Measurements from ENCODE around the gene CFAP251. TPM values are rescaled to one million over a fixed set of nuclear protein-coding genes. Genes with fewer than 3 reads are reported as not detected.

Gene CFAP251
- total RNA-seq, 1 donor from 2014 or later: 1.3 TPM

DNA sequence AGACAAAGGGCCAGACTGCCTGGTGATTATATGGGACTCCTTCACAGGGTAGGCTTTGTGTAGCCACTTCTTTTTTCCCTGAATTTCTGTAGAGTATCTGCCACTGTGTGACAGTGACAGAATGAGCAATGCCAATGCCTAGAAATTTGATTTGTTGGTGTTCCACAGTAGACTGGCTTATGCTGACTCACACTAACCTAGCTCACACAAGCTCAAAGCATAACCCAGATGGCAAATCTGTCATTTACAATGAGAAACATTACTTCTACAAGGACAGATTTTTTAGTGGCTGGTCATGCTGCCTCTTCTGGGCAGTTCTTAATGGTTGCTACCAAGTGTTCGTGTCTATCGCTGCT lies 15.9 kb downstream of the CFAP251 start:
- ATAC-seq: no peak
- intact Hi-C loops (cut with DNase I): no loop called here
- no peak for DNase-seq (ENCODE audit: missing footprints)

DNA sequence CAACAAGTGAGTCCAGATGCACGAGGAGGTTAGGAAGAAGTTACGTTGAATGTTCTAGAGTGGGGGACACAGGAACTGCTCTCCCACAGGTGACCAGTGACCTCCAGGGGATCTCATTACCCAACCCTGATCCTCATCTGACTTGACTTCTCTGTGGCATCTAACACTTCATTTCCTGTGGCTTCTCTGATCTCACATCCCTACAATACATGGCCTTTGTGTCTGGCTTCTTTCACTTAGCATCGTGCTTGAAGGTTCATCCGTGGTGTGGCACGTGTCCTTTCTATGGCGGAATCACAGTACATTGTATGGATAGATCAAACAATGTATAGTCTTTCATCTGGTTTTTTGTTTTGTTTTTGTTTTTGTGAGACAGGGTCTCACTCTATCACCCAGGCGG lies 19.3 kb downstream of the CFAP251 start:
- ATAC-seq (no peak), DNase-seq (ENCODE audit: missing footprints) (no peak)
- intact Hi-C loops (cut with DNase I): no loop called here

DNA sequence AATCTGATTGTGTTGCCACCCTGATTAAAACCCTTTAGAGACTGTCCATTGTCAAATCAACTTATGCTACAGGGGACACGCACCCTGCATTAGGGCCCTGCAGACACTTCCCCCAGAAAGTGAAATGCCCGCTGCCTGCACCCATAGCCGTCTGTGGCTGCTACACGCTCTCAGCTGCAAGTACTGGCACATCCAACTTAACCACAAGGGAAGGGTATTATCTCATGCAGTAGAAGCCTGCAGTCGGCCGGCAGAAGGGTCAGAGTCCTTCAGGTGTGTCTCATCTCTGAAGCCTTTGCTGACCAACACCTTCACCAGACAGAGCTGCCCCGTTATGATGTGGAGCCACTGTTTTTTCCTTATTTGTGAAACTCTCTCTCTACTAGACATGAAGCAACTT lies 20.8 kb downstream of the CFAP251 start:
- intact Hi-C loops (cut with DNase I): no loop called here
- ATAC-seq (no peak), DNase-seq (ENCODE audit: missing footprints) (no peak)

DNA sequence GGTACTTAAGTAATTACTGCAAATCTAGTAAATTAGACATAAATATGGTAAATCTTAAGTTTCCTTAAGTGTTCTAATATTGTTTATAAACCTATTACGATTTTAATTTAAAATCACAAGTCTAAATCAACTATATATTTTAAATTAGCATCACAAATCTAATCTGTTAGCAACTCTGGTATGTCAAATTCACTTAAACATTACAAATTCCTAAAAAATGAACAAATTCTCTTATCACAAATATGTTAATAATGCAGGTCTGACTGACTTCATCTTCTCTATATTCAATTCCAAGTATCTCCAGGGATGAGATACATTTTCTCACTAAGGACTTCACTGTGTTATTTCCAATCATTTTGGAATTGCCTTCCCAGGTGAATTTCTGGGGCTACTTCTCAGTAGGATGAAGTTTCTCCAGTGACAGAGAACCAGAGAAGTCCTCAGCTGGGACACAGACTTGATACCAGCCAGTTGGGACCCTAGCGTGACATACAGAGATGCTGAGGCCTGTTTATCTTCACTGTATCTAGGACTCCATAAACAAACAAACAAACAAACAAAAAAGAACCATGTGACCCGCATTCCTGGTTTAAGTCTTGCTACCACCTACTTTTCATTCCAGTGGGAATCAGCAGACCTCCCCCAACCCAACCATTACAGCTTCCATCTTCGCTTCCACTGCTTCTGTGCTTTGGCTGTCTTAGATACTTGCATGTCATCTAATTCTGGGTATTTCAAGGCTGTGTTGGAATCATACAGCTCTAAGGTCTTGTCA lies 21.8 kb downstream of the CFAP251 start:
- ATAC-seq (no peak), DNase-seq (ENCODE audit: missing footprints) (no peak)
- intact Hi-C loops (cut with DNase I): no loop called here

DNA sequence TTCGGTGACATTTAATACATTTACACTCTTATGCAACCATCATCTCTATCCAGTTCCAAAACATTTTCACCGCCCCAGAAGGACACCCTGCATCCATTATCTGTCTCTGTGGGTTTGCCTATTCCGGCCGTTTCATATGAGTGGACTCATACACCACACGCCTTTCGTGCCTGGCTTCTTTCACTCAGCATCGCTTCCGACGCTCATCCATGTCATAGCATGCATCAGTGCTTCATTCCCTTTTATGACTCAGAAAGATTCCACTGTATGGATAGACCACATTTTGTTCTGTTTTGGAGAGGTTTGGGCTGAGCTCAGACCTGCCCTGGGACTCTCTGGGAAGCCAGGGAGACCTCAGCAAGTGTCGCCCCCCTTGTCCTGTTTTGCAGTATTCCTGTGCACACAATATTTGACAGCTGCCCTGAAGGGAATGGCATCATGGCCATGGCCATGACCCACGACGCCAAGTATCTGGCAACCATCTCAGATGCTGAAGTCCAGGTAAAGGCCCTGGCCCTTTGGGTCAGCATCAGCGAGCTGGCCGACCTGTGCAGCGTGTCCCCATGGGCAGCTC lies 23.8 kb downstream of the CFAP251 start:
- DNase-seq (ENCODE audit: missing footprints) (no peak), ATAC-seq (no peak)
- intact Hi-C loops (cut with DNase I): no loop called here

DNA sequence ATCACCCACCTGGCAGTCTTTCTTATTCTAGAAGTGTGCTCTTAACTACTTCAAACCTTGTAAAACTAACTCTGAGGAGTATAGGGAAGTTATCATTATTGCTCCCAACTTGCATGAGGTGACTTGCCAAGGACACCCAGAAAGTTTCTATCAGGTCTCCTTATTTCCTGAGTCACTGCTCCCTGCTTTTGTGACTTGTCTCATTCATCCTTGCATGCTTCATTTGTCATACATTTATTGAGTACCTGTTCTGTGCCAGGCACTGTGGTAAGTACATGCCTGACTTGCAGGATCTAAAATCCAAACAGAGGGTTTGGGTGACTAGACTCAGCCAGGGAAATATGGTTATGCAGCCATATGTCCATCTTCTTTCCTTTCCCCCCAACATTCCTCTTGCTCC lies 25.5 kb downstream of the CFAP251 start:
- no peak for ATAC-seq
- intact Hi-C loops (cut with DNase I): no loop called here

DNA sequence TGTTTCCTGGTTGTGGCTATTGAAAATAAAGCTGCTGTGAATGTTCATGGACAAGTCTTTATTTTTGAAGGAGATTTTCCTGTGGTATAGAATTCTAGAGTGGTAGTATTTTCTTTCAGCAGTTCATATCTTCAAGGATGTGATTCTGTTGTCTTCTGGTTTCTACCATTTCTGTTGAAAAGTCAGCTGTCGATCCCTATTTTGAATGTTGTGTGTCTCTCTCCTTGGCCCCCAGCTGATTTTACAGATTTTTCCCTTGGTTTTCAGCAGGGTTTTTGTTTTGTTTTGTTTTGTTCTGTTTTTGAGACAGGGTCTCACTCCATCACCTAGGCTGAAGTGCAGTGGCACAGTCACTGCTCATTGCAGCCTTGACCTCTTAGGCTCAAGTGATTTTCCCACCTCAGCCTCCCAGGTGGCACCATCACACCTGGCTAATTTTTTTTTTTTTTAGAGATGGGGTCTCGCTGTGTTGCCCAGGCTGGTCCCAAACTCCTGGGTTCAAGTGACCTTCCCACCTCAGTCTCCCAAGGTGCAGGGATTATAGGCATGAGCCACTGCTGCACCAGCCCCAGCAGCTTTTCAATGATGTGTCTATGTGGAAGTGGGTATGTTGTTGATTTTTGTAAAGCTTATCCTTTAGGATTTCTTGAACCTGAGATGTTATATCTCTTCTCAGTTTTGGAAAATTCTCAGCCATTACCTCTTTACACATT lies 28.1 kb downstream of the CFAP251 start:
- intact Hi-C loops (cut with DNase I): no loop called here
- DNase-seq (ENCODE audit: missing footprints) (no peak), ATAC-seq (no peak)

More for the DNA sequence above, 25.5 kb downstream of the CFAP251 start:
- DNase-seq (ENCODE audit: missing footprints): no peak

DNA sequence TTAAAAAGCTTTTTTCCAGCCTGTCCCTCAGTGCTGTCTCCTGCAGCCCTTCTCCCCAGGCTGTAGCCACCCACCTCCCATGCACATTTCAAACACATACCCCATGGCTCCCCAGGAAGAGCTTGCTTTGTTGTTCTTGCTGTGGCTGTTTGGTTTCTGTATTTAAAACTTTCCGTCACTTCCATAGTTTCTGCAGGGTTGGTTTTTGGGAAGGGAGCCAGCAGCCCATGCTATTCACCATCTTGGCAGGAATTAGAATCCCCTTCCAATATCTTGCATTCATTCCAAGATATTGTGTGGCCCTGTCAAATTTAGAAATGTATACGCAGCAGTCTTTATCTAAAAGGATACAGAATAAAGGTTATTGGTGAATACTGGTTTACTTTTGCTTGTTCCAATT lies 29.6 kb downstream of the CFAP251 start:
- intact Hi-C loops (cut with DNase I): no loop called here
- no peak for DNase-seq (ENCODE audit: missing footprints)
- no peak for ATAC-seq

DNA sequence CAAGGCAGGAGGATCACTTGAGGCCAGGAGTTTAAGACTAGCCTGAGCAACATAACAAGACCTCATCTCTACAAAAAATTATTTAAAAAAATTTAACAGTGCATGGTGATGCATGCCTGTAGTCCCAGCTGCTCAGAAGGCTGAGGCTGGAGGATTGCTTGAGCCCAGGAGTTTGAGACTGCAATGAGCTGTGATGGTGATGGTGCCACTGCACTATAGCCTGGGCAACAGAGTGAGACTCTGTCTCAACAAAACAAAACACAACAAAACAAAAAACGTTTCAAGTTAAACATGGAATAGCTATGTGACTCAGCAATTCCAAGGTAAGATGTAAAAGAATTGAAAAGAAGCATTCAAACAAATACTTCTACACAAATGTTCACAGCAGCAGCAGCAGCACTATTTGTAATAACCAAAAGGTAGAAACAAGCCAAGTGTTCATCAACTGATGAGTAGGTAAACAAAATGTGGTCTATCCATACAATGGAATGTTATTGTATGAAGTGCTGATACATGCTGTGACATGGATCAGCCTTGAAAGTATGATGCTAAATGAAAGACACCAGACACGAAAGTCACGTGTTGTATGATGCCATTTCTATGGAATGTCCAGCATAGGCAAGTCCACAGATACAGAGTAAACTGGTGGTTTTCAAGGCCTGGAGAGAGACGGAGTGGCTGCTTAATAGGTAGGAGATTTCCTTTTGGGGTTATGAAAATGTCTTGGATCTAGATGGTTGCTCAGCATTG lies 31.4 kb downstream of the CFAP251 start:
- no peak for DNase-seq (ENCODE audit: missing footprints)
- ATAC-seq: no peak
- intact Hi-C loops (cut with DNase I): loop anchor here (10.0 kb wide), 1 partner anchor 175 kb away; no protein-coding TSS in a partner anchor

DNA sequence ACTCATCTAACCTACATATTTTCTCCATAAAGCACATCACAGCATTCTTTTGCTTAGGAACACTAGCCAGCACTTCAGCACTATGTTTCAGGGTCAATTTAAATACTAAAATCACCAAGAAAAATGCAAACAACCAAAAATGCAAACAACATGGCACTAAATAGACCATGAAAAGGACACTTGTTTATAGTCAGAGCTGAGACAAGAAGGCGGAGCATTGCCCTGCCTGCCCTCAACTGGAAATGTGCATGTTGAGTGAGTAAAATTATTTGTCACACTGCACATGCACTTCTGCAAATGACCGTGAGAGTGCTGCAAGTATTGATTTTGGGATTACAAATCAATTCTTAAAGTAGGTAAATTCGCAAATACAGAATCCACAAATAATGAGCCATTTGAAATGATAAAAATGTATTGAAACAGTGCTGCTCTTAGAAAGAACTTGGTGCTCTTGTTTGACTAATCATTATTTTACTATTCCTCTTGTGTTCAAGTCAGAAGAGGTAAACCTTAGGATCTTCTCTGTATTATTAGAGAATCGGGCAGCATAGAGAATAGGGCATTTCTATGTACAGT lies 34.8 kb downstream of the CFAP251 start:
- intact Hi-C loops (cut with DNase I): loop anchor here (10.0 kb wide), 1 partner anchor 172 kb away; no protein-coding TSS in a partner anchor
- no peak for ATAC-seq
- DNase-seq (ENCODE audit: missing footprints): no peak

DNA sequence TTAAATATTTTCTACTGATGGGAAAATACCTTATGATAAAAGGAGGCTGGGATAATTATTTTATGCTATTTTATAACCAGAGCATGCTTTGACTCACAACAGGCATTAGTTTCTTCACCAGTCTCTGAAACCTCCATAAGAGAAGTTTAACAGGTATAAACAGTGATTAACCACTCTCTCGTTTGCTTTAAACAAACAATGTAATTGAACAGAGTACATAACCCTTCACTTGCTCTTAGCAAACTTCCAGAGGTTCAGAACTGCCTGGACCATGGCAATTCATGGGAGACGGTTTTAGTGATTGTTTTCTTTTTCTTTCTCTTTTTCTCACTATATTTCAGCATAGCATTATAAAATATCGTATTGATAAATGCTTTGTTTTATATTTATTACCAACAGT lies 35.3 kb downstream of the CFAP251 start:
- no peak for DNase-seq (ENCODE audit: missing footprints)
- intact Hi-C loops (cut with DNase I): loop anchor here (10.0 kb wide), 1 partner anchor 171 kb away; no protein-coding TSS in a partner anchor
- ATAC-seq: no peak

DNA sequence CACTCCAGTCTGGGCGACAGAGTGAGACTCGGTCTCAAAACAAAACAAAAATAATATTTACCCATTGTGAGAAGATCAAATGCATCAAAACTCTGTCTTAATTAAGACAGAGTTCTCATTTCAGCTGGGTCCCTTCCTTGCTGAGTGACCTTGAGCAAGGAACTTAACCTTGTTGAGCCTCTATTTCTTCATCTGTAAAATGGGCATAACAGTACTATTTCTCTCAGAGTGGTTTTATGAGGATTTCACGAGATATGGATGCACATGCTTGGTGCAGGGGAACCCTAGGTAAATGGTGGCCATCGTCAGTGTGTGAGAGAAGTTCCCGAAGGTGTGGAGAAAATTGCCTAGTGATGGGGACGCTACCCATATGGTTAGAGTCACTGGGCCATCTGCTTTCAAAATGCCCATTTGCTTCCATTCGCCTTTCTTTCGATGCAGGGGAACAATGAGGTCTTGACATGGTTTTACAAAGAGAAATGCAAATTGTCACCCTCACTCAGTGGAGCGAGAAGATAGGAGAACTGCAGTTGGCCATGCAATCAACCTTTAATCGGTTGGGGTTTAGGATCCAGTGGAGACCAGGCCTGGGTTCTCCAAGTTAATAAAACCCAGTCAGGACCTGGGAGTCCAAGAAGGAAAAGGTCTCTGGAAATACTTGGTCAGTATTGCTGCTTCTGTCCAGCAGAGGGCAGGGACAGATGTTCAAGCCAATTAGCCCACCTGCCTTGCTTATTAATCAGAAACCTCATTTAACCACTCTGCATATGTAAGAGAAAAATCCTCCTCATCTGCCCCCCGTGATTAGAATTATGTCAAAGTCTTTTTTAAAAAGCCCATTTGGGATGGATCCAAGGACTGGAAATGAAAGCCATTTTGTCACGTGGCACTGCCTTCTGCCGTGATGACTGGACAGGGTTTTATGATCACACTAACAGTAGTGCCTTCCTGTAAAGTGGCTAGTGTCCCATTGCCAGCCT lies 37.2 kb downstream of the CFAP251 start:
- DNase-seq (ENCODE audit: missing footprints): no peak
- intact Hi-C loops (cut with DNase I): loop anchor here (1.0 to 10.0 kb wide), 2 partner anchors 66 to 169 kb away; partner anchors contain the start of gene BCL7A
- ATAC-seq: no peak

DNA sequence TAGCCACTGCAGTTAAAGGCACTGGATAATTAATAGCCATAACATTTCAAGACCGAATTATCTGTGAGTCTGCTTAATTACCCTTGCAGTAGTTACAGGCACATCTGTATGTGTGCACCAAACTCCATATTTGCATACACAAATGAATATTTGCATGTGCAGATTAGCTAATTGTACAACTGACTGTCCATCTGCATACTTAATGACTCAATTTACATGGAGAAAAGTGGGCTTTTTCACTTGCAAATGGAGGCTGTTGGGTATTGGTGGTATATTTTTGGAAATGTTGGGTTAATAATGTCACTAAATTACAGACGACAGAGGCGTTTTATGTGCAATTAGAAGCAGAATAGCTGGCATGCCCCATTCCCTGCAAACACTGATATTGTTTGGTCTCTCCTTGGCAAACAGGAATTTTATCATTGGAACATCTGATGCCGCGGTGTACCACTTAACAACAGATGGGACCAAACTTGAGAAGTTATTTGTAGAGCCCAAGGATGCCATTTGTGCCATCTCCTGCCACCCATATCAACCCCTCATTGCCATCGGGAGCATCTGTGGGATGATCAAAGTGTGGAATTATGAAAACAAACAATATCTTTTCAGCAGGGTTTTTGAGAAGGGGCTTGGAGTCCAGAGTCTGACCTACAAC lies 39.6 kb downstream of the CFAP251 start:
- DNase-seq (ENCODE audit: missing footprints) (no peak), ATAC-seq (no peak)
- intact Hi-C loops (cut with DNase I): loop anchor here (10.0 kb wide), 1 partner anchor 167 kb away; no protein-coding TSS in a partner anchor

DNA sequence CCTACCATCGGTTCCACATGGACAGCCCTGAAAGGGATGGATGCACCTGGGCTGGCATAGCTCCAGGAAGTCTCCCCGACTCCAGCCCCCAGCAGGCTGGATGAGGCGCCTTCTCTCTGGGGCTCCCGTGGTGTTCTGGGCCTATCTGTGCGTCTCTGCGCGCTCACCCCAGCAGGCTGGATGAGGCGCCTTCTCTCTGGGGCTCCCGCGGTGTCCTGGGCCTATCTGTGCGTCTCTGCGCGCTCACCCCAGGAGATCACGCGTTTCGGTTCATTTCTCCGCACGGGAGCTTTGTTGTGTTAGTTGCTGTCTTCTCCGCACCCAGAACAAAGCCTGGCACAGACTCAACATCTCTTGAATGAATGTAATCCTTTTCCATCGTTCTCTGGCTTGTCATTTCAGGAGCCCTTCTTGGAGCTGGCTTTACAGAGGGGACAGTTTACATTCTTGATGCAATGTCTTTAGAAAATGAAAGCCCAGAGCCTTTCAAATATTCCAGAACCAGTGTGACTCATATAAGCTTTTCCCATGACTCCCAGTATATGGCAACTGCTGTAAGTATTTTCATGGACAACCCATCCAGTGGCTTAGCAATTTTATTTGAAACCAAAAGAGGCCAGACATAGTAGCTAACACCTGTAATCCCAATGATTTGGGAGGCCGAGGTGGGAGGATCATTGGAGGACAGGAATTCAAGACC lies 40.3 kb downstream of the CFAP251 start:
- intact Hi-C loops (cut with DNase I): loop anchor here (10.0 kb wide), 1 partner anchor 166 kb away; no protein-coding TSS in a partner anchor
- no peak for ATAC-seq
- no peak for DNase-seq (ENCODE audit: missing footprints)

DNA sequence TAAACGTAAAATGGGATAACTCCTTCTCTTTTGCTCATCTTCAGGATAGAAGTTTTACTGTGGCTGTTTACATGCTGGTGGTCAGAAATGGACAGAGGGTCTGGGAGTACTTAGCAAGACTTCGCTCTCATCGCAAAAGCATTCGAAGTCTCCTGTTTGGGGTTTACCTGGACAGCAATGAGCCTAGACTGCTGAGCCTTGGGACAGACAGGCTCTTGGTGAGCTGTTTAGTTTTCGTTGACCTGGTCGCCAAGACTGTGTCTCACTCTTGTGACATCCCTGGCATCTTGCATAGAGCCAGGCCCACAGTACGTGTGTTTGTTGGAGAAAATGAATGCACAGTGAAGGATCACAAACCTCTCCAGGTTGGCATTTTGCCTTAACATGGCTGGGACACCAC lies 42.1 kb downstream of the CFAP251 start:
- ATAC-seq: no peak
- intact Hi-C loops (cut with DNase I): no loop called here
- no peak for DNase-seq (ENCODE audit: missing footprints)

DNA sequence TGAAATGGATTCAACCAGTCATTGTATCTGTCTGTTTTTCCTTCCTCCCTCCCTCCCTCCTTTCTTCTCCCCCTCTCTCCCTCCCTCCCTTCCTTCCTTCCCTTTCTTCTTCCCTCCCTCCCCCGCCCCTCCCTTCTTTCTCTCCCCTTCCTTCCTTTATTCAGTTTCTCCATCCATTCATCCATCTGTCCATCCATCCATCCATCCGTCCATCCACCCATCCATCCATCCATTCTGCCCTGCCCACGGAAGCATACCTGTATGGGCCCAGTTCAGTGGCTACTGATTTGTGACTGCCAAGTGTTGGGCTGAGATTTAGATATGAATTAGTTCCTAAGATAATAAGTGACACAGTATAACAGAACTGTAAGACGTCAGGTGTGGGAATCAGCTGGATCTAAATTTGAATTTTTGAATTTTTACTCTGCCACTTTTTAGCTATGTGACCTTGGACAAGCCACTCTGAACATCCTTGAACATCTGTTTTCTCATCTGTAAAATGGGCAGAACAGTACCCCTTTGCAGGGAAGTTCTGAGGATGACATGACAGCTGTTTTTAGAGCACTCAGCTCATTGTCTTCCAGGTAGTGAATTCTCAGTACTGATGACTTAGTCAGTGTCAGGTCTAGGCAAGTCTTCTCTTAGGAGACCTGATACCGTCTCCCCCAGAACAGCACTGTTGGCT lies 42.9 kb downstream of the CFAP251 start:
- intact Hi-C loops (cut with DNase I): no loop called here
- DNase-seq (ENCODE audit: missing footprints) (no peak), ATAC-seq (no peak)

Data from Right ventricle myocardium inferior (tissue), 1 donor.